ENCODE measurements around the gene CACNG1.

The CACNG1 gene

DNA sequence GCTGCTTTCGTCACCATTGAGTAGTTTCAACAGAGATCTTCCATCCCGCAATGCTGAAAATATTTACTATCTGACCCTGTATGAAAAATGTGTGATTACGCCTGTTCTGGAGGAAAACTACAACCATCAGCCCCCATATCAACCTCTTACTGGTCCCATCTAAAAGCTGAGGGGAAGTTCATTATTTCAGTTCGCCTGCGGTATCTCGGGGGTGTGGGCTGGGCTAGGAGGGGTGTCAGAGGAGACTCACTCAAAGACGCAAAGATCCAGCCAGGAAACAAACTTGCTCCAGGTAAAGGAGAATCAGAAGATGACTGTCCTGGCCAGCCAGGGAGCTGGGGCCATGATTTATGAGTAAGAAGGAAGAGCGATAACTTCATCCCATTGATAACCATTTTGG is 13.7 kb downstream of the CACNG1 start:
- no peak for DNase-seq (ENCODE audit: low spot score)
- in situ Hi-C loops (cut with MboI; ENCODE audit: low pct_unique_long_range_greater_than_20kb, low sequenced_read_pairs, unreplicated experiment) = no loop called here
- no peak for TF ChIP-seq CTCF (IDR thresholded peaks at IDR 0.05; ENCODE audit: extremely low read depth, insufficient read depth, missing control alignments)

DNA sequence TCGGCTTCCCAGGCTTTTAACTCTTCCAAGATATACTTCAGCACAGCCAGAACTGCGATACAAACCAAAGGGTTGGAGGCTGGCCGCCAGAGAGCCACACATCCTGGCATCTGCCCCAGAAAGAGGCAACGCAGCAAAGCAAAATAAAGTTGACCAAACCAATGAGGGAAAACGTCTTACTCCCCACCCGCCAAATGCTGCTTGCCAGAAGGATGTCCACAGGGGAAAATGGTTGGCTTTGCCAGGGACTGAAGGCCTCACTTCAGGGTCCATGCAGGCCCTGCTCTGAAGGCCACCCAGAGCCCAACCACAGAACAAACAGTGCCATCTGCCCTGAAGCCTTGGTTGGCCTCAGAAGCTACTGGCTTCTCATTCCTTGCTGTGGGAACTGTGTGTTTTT is 15.0 kb downstream of the CACNG1 start:
- no peak for DNase-seq (ENCODE audit: low spot score)

DNA sequence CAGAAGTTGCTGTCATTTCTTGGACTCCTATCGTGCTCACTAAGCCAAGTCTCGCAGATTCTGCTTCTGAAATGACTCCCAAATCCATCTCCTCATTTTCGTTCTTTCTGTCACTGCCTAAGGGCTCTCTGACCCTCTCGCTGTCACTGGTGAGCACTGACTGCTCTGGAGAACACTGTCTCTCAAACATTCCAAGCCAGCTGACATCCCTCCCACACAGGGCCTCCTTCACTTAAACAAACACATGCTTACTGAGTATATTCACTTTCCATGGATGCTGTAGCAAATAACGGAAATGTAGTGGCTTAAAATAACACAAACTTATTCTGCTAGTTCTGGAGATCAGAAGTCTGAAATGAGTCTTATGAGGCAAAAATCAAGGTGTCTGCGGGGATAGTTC is 18.8 kb downstream of the CACNG1 start:
- TF ChIP-seq CTCF (IDR thresholded peaks at IDR 0.05; ENCODE audit: extremely low read depth, insufficient read depth, missing control alignments) = no peak
- DNase-seq (ENCODE audit: low spot score) = no peak
- in situ Hi-C loops (cut with MboI; ENCODE audit: low pct_unique_long_range_greater_than_20kb, low sequenced_read_pairs, unreplicated experiment) = no loop called here

More for the DNA sequence above, 15.0 kb downstream of the CACNG1 start:
- in situ Hi-C loops (cut with MboI; ENCODE audit: low pct_unique_long_range_greater_than_20kb, low sequenced_read_pairs, unreplicated experiment) = no loop called here
- no peak for TF ChIP-seq CTCF (IDR thresholded peaks at IDR 0.05; ENCODE audit: extremely low read depth, insufficient read depth, missing control alignments)

DNA sequence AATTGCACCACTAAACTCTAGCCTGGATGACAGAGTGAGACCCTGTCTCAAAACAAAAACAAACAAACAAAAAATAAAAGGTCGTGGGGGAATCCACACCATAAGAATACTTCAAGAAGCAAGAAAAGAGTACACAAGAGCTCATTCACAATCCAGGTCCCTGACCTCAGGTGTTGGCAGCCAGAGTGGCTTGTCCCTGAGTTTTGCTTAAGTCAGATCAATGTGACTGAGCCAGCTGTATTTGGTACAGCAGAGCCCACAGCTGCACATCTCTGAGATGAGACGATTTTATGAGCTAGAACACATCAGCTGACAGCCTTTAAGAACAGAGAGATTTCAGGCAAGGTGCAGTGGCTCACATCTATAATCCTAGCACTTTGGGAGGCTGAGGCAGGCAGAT is 22.4 kb downstream of the CACNG1 start:
- in situ Hi-C loops (cut with MboI; ENCODE audit: low pct_unique_long_range_greater_than_20kb, low sequenced_read_pairs, unreplicated experiment) = no loop called here
- no peak for DNase-seq (ENCODE audit: low spot score)
- no peak for TF ChIP-seq CTCF (IDR thresholded peaks at IDR 0.05; ENCODE audit: extremely low read depth, insufficient read depth, missing control alignments)

GRCh38 chr17:67067571-67068482 is 23.5 kb downstream of the CACNG1 start:
- no peak for TF ChIP-seq CTCF (IDR thresholded peaks at IDR 0.05; ENCODE audit: extremely low read depth, insufficient read depth, missing control alignments)
- in situ Hi-C loops (cut with MboI; ENCODE audit: low pct_unique_long_range_greater_than_20kb, low sequenced_read_pairs, unreplicated experiment) = no loop called here
- no peak for DNase-seq (ENCODE audit: low spot score)

DNA sequence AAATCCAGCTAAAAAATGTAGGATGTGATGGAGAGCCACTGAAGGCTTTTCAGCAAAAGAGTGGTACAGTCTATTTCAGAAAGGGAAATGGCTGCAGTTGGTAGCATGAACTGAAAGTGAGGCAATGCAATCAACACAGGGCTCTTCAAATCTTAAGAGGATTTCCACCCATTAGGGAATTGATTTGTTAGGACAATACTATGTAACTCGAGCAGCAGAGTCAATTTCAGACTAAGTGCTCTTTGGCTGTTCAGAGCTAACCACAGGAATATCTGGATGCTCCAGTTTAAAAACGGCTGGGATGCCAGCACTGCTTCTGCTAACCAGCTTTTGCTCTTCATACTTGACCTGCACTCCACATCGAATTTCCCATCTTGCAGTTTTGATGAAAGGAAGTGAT is 24.6 kb downstream of the CACNG1 start:
- in situ Hi-C loops (cut with MboI; ENCODE audit: low pct_unique_long_range_greater_than_20kb, low sequenced_read_pairs, unreplicated experiment) = no loop called here
- no peak for TF ChIP-seq CTCF (IDR thresholded peaks at IDR 0.05; ENCODE audit: extremely low read depth, insufficient read depth, missing control alignments)
- DNase-seq (ENCODE audit: low spot score) = no peak
